ENCODE results near the gene CRISP1. TPM values are rescaled to one million over a fixed set of nuclear protein-coding genes. Genes with fewer than 3 reads are reported as not detected.

CRISP1 gene
- total and polyA plus RNA-seq, 2 of the 8 experiments (the other 6 are each of a cell fraction or from before 2014, with no cell fraction given): not detected

GRCh38 chr6:49909563-49909962 is 43.2 kb upstream of the CRISP1 start:
- H3K18ac ChIP-seq (ENCODE audit: extremely low read depth, low read length): peak overlapping the region; percentile 17; the same call in 1 of the 2 replicates
- no peak overlapping the region for H2BK5ac ChIP-seq (ENCODE audit: low read depth, low read length)
- H3K36me3 ChIP-seq (ENCODE audit: control insufficient read depth in 2 of 4, insufficient read depth in 4 of 4, low read length in 3 of 4): no peaks in the 10 kb centered on the region
- H2BK12ac ChIP-seq (ENCODE audit: low read depth, low read length): no peak overlapping the region
- no peak overlapping the region for H3K4ac ChIP-seq (replicated peaks; ENCODE audit: insufficient read length, low read depth, low read length)
- H3K4me2 ChIP-seq (ENCODE audit: insufficient read depth in 1 of 2, low read depth in 2 of 2, low read length in 2 of 2): no peak overlapping the region
- H4K5ac ChIP-seq (ENCODE audit: insufficient read length, low read depth, low read length): no peak overlapping the region
- DNase-seq (ENCODE audit: low read depth in 1 of 2, low spot score in 2 of 2) (no peak), FAIRE-seq (no peak)
- no peak overlapping the region; the same call in 1 of the 2 replicates for H2BK15ac ChIP-seq (ENCODE audit: low read length)
- H3K79me2 ChIP-seq (ENCODE audit: control insufficient read depth in 1 of 2, insufficient read depth in 2 of 2, low read length in 2 of 2): no peaks in the 10 kb centered on the region
- H3K9me3 ChIP-seq (ENCODE audit: insufficient read depth in 2 of 2, low read depth in 1 of 2, low read length in 1 of 2): no peaks in the 10 kb centered on the region
- H3K79me1 ChIP-seq (ENCODE audit: low read depth, low read length): no peaks in the 10 kb centered on the region
- no peak overlapping the region for H2AFZ ChIP-seq (ENCODE audit: low read length)
- no peak overlapping the region for H3K27ac ChIP-seq (ENCODE audit: low read depth, low read length)
- H3K4me1 ChIP-seq (replicated peaks in 1 of 4; ENCODE audit: control insufficient read depth in 3 of 4, insufficient read depth in 4 of 4, low read length in 3 of 4): peaks cover 2 to 24% (median 6%) of the 10 kb centered on the region in 4 experiments; a peak in 5 of 7 replicates
- H2BK120ac ChIP-seq (replicated peaks; ENCODE audit: low read depth, low read length): peak overlapping the region; percentile 65
- H4K20me1 ChIP-seq (replicated peaks in 1 of 2; ENCODE audit: control insufficient read depth in 1 of 2, insufficient read depth in 2 of 2, low read length in 2 of 2): no peaks in the 10 kb centered on the region
- no peak overlapping the region for H3K56ac ChIP-seq (replicated peaks; ENCODE audit: insufficient read length, low read depth, low read length)
- no peaks in the 10 kb centered on the region; the same call in 1 of the 2 replicates for H3K23me2 ChIP-seq (ENCODE audit: low read depth, low read length)
- no peaks in the 10 kb centered on the region for H3K27me3 ChIP-seq (replicated peaks in 1 of 4; ENCODE audit: control insufficient read depth in 3 of 4, extremely low read depth in 1 of 4, insufficient read depth in 3 of 4, low read length in 3 of 4)
- WGBS, 2 experiments (ENCODE audit: extremely low coverage in 1 of 2, insufficient coverage in 1 of 2, insufficient read length in 1 of 2, insufficient replicate concordance in 2 of 2, low coverage in 1 of 2, low lambda C conversion rate in 2 of 2, missing lambda C conversion rate in 1 of 2): 83% methylated on average over 2 of the region's 2 CpGs; no CpG with 5 or more reads in 1 of the 2 experiments
- ChIA-PET CTCF (ENCODE audit: partially characterized antibody) (interaction anchor here (1.0 to 1.8 kb wide), 3 partner anchors 9 to 121 kb away, joined by 3 to 6 read pairs (median 3); no protein-coding TSS in a partner anchor), POLR2A (ENCODE audit: partially characterized antibody) (interaction anchor here (1.0 kb wide), 1 partner anchor 17 kb away, joined by 3 read pairs; no protein-coding TSS in a partner anchor)
- H2BK20ac ChIP-seq (ENCODE audit: low read length): peak overlapping the region; percentile 66; the same call in 1 of the 2 replicates
- H3K14ac ChIP-seq (ENCODE audit: insufficient read length): no peak overlapping the region
- no peak overlapping the region for H3K9ac ChIP-seq (replicated peaks in 1 of 4; ENCODE audit: extremely low read depth in 1 of 4, low read depth in 3 of 4, low read length in 3 of 4)
- no peak overlapping the region for H4K91ac ChIP-seq (replicated peaks; ENCODE audit: insufficient read length, low read length)
- no peak overlapping the region for H3K23ac ChIP-seq (ENCODE audit: insufficient read length)
- no peak overlapping the region for H3K4me3 ChIP-seq (ENCODE audit: extremely low read depth in 1 of 4, insufficient read depth in 2 of 4, low read depth in 3 of 4, low read length in 4 of 4)
- H2AK5ac ChIP-seq (ENCODE audit: low read depth, low read length): no peak overlapping the region
- H4K8ac ChIP-seq (ENCODE audit: extremely low read depth, insufficient read depth, low read length): no peak overlapping the region
- TF ChIP-seq TBP (IDR thresholded peaks at IDR 0.05; ENCODE audit: low read depth, low read length): no peak
- no peak for TF ChIP-seq ZNF274 (IDR thresholded peaks at IDR 0.05; ENCODE audit: borderline replicate concordance, extremely low read depth, low read length)
- no peak for TF ChIP-seq ASH2L (IDR thresholded peaks at IDR 0.05; ENCODE audit: low read length)
- TF ChIP-seq HDAC6 (IDR thresholded peaks at IDR 0.05; ENCODE audit: low read depth, low read length): no peak
- TF ChIP-seq SIX5 (IDR thresholded peaks at IDR 0.05; ENCODE audit: low read depth, low read length): no peak
- TF ChIP-seq CTBP2 (IDR thresholded peaks at IDR 0.05; ENCODE audit: borderline replicate concordance, insufficient read depth, insufficient read length, low read length): no peak
- TF ChIP-seq MAFK (IDR thresholded peaks at IDR 0.05; ENCODE audit: low read depth, low read length): no peak
- no peak for TF ChIP-seq EP300 (IDR thresholded peaks at IDR 0.05; ENCODE audit: borderline replicate concordance in 1 of 2, low read depth in 2 of 2, low read length in 2 of 2)
- TF ChIP-seq YY1 (IDR thresholded peaks at IDR 0.05; ENCODE audit: low read depth, low read length): no peak
- no peak for TF ChIP-seq CBX8 (IDR thresholded peaks at IDR 0.05; ENCODE audit: borderline replicate concordance, low read depth, low read length)
- no peak for TF ChIP-seq SP2 (IDR thresholded peaks at IDR 0.05; ENCODE audit: low read length)
- no peak for TF ChIP-seq RFX5 (IDR thresholded peaks at IDR 0.05; ENCODE audit: borderline replicate concordance, low read depth, low read length)
- TF ChIP-seq SP4 (IDR thresholded peaks at IDR 0.05; ENCODE audit: low read length): no peak
- TF ChIP-seq JUN (IDR thresholded peaks at IDR 0.05; ENCODE audit: low read depth, low read length): no peak
- TF ChIP-seq SIN3A (conservative IDR thresholded peaks at IDR 0.05 in 1 of 2, IDR thresholded peaks at IDR 0.05 in 1 of 2; ENCODE audit: low read depth in 1 of 2, low read length in 2 of 2): no peak

All from H1 (cell line).